ENCODE data around the gene ST6GALNAC3. TPM values are rescaled to one million over a fixed set of nuclear protein-coding genes. Genes with fewer than 3 reads are reported as not detected.
"Not testable (repeated sequence)": the region's sequence is repeated elsewhere in the genome, so short reads cannot be mapped to it uniquely, and the experiment has no call there.

Gene ST6GALNAC3
- total RNA-seq, 2 donors from 2014 or later = 0.87 TPM; not detected in 1

DNA sequence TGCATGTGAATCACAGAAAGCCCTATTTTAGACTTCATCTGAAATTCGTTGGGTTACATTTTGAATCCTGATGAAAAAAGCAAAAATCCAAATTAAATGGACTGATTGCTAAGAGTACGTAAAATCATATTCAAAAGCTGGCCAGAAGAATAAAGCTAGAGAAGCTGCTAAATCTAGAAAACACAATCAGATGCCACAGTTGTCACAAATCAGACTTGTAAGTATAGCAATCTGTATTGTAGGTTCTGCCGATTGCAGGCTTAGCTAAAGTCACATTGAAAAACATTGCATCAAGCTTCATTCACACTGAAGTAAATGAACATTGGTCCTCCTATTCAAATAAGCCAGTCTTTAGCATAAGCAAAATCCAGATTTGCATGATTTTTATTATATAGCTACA lies 557.6 kb downstream of the ST6GALNAC3 start:
- H3K4me3 Mint-ChIP-seq = no peak overlapping the region
- no peaks in the 10 kb centered on the region for H3K27me3 Mint-ChIP-seq
- no peaks in the 10 kb centered on the region for H3K36me3 Mint-ChIP-seq (ENCODE audit: low read depth)
- H3K27ac Mint-ChIP-seq = no peak overlapping the region
- H3K9me3 ChIP-seq (ENCODE audit: control insufficient read depth, low read length, poor library complexity, severe bottlenecking) = no peaks in the 10 kb centered on the region
- DNase-seq = no peak
- no peak for ATAC-seq
- no peaks in the 10 kb centered on the region for H3K4me1 Mint-ChIP-seq

DNA sequence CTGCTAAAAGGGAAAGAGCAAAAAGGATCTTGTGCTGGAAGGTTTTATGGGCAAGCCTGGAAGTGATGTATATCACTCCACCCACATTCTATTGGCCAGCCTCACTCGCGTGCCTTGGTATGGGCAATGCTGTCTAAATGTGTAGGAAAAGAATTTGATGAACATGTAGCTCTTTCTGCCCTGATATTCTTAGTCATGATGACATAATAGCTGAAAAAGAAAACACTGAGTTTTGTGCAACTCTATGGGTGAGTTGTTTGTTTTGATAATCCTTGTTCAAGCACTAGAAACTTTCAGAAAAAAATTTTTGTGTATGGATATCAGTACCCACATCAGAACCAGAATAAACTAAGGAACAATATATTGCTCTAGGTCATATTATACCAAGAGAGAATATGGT lies 561.2 kb downstream of the ST6GALNAC3 start:
- Mint-ChIP-seq H3K27me3 (no peaks in the 10 kb centered on the region), H3K27ac (no peak overlapping the region), H3K4me1 (no peaks in the 10 kb centered on the region), H3K4me3 (no peak overlapping the region), H3K36me3 (ENCODE audit: low read depth) (no peaks in the 10 kb centered on the region)
- no peaks in the 10 kb centered on the region for H3K9me3 ChIP-seq (ENCODE audit: control insufficient read depth, low read length, poor library complexity, severe bottlenecking)
- DNase-seq (no peak), ATAC-seq (no peak)

DNA sequence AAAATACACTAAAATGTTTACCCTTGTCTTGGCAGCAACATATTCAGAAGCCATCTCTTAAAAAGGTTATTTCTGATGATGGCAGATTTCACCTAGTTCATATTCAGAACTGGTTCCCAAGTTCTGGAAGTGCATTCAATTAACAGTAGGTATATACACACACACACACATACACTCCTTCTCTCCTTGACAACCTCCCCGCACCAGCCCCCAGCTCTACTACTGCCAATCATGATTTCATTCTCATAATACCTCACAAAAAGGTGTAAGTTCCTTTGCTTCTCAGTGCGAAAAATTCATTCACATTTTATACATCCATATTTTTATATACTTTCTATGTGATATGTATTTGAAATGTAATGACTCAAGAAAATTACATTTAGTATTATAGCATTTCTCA lies 564.6 kb downstream of the ST6GALNAC3 start:
- Mint-ChIP-seq H3K27ac (no peak overlapping the region), H3K4me1 (no peaks in the 10 kb centered on the region), H3K27me3 (no peaks in the 10 kb centered on the region), H3K36me3 (ENCODE audit: low read depth) (no peaks in the 10 kb centered on the region), H3K4me3 (no peak overlapping the region)
- no peaks in the 10 kb centered on the region for H3K9me3 ChIP-seq (ENCODE audit: control insufficient read depth, low read length, poor library complexity, severe bottlenecking)
- DNase-seq (no peak), ATAC-seq (no peak)

DNA sequence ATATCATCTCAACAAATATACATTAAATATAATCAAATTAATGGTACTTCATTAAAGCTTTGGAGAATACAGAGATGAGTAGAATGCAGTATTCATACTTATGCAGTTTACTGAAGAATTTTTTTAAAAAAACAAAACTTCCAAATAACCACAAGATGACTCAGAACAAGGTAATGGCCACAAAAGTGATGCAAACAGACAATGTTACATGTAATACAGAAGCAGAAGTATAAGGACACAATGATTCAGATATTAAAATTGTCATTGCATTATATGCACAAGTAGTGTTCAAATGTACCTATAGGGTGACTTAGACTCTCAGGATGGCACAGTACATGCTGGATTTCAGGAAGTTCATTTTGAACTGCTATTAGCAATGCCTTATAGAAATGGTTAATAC lies 565.5 kb downstream of the ST6GALNAC3 start:
- H3K27ac Mint-ChIP-seq = no peak overlapping the region
- no peak for DNase-seq

DNA sequence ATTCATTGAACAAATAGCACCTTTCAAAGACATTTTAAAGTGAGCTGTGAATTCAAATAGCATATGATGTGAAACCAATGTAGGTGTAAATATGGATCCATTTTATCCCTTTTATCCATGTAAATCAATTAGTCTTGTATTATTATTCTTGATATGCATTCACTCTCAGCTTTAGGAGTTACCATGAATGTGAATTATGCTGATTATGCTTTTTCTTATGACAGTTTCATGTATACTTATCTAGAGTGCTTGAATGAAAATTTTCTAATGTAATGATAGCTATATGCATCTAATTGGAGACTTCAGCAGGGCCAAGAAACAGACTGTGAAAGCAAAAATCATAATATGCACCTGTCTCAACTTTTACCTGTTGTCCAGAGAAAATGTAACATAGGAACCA lies 566.2 kb downstream of the ST6GALNAC3 start:
- Mint-ChIP-seq H3K27me3 (no peaks in the 10 kb centered on the region), H3K36me3 (ENCODE audit: low read depth) (no peaks in the 10 kb centered on the region), H3K4me3 (no peak overlapping the region), H3K27ac (no peak overlapping the region), H3K4me1 (no peaks in the 10 kb centered on the region)
- DNase-seq = no peak
- H3K9me3 ChIP-seq (ENCODE audit: control insufficient read depth, low read length, poor library complexity, severe bottlenecking) = no peaks in the 10 kb centered on the region
- no peak for ATAC-seq

More for the DNA sequence above, 565.5 kb downstream of the ST6GALNAC3 start:
- ATAC-seq = no peak
- Mint-ChIP-seq H3K36me3 (ENCODE audit: low read depth) (no peaks in the 10 kb centered on the region), H3K27me3 (no peaks in the 10 kb centered on the region), H3K4me3 (no peak overlapping the region), H3K4me1 (no peaks in the 10 kb centered on the region)
- H3K9me3 ChIP-seq (ENCODE audit: control insufficient read depth, low read length, poor library complexity, severe bottlenecking) = no peaks in the 10 kb centered on the region

DNA sequence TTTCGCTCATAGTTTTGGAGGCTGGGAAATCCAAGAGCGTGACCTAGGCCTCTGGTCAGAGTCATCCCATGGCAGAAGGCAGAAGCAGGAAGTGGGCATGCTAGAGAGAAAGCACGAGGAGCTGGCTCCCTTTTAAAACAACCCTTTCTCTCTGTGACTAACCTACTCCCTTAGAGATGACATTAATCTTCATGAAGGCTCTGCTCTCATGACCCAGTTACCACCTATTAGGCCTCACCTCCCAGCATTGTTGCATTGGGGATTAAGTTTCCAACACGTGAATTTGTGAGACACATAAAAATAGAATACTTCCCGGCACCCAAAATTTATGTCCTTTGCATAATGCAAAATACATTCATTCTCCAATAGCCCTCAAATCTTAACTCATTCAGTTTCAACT lies 569.6 kb downstream of the ST6GALNAC3 start:
- H3K9me3 ChIP-seq (ENCODE audit: control insufficient read depth, low read length, poor library complexity, severe bottlenecking) = no peaks in the 10 kb centered on the region
- H3K27ac Mint-ChIP-seq = no peak overlapping the region
- H3K4me3 Mint-ChIP-seq = no peak overlapping the region
- DNase-seq (no peak), ATAC-seq (no peak)
- H3K36me3 Mint-ChIP-seq (ENCODE audit: low read depth) = no peaks in the 10 kb centered on the region
- H3K4me1 Mint-ChIP-seq = no peaks in the 10 kb centered on the region
- no peaks in the 10 kb centered on the region for H3K27me3 Mint-ChIP-seq

DNA sequence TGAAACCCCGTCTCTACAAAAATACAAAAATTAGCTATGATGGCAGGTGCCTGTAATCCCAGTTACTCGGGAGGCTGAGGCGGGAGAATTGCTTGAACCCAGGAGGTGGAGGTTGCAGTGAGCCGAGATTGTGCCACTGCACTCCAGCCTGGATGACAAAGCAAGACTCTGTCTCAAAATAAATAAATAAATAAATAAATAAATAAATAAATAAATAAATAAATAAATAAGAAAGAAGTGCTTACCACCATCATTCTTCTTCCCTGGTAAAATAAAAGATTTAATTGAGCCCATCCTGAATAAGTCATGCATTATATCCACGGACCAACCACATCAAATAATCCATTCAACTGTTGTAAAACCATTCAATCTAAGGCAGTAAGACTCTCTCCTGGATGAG lies 578.3 kb downstream of the ST6GALNAC3 start:
- not testable (repeated sequence) for DNase-seq; H3K4me3 Mint-ChIP-seq; ATAC-seq; H3K27me3 Mint-ChIP-seq; H3K27ac Mint-ChIP-seq; H3K9me3 ChIP-seq (ENCODE audit: control insufficient read depth, low read length, poor library complexity, severe bottlenecking); H3K4me1 Mint-ChIP-seq; H3K36me3 Mint-ChIP-seq (ENCODE audit: low read depth)

DNA sequence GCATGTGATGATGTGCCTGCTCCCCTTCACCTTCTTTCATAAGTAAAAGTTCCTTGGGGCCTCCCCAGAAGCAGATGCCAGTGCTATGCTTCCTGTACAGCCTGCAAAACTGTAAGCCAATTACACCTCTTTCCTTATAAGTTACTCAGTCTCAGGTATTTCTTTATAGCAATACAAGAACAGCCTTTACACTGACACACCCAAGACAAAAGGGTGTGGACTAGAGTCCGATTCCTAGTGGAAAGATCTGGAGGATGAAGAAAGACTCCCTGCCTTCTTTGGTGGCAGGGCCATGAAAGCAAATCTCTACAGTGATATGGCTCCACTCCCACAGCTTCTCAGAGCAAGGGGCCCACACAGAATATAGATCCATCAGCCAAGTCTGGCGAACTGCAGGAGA lies 583.1 kb downstream of the ST6GALNAC3 start:
- H3K9me3 ChIP-seq (ENCODE audit: control insufficient read depth, low read length, poor library complexity, severe bottlenecking) = no peaks in the 10 kb centered on the region
- no peak for ATAC-seq
- Mint-ChIP-seq H3K36me3 (ENCODE audit: low read depth) (no peaks in the 10 kb centered on the region), H3K27ac (no peak overlapping the region), H3K4me3 (no peak overlapping the region), H3K27me3 (no peaks in the 10 kb centered on the region), H3K4me1 (no peaks in the 10 kb centered on the region)
- DNase-seq = no peak

DNA sequence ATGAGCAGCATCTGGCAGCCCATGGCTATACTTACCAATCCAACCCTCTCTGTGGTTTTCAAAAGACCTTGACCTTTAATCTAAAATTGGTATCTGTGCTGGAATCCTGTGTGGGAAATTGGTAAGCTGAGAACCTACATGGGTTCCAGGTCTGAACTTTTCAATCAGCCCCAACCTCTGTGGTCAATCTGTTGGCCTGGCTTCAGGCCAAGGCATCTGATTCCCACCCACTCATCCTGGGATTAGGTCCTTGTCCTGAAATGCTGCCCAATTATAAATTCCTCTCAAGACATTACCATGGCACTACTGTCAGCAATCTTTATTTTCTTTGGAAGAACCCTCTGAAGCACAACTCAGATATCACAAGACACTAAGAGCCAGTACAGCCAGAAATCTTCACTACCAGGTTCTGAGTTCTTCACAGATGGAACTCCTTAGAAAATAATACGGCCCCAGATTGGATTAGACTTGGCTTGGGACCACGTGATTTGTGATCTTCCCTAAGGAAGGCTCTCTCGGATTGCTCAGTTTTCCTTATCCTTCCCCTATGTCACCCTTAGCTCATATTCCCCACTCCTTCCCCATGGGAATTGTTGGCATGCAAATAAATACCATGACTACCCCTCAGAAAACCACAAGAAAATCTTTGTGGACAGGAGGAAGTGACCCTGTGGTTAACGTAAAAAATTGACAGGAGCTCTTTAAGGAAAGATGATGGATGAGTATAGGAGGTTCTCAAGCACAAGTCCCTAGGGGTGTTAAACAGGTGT lies 584.8 kb downstream of the ST6GALNAC3 start:
- Mint-ChIP-seq H3K4me1 (no peaks in the 10 kb centered on the region), H3K36me3 (ENCODE audit: low read depth) (no peaks in the 10 kb centered on the region), H3K27me3 (no peaks in the 10 kb centered on the region), H3K27ac (no peak overlapping the region), H3K4me3 (no peak overlapping the region)
- DNase-seq = no peak
- ATAC-seq = no peak
- H3K9me3 ChIP-seq (ENCODE audit: control insufficient read depth, low read length, poor library complexity, severe bottlenecking) = no peaks in the 10 kb centered on the region

DNA sequence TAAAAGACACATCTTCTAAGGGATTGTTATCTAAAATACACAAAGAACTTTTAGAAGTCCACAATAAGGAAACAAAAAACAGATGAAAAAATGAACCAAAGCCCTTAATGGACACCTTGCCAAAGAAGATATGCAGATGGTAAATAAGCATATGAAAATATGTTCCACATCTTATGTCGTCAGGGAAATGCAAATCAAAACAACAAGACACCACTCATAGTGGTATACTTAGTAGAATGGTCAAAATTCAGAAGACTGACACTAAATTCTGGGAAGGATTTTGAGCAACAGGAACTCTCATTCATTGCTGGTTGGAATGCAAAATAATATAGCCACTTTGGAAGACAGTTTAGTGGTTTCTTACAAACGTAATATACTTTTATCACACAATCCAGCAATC lies 587.0 kb downstream of the ST6GALNAC3 start:
- Mint-ChIP-seq H3K27ac (no peak overlapping the region), H3K4me1 (no peaks in the 10 kb centered on the region), H3K36me3 (ENCODE audit: low read depth) (no peaks in the 10 kb centered on the region), H3K27me3 (no peaks in the 10 kb centered on the region), H3K4me3 (no peak overlapping the region)
- H3K9me3 ChIP-seq (ENCODE audit: control insufficient read depth, low read length, poor library complexity, severe bottlenecking) = no peaks in the 10 kb centered on the region
- no peak for ATAC-seq
- no peak for DNase-seq

DNA sequence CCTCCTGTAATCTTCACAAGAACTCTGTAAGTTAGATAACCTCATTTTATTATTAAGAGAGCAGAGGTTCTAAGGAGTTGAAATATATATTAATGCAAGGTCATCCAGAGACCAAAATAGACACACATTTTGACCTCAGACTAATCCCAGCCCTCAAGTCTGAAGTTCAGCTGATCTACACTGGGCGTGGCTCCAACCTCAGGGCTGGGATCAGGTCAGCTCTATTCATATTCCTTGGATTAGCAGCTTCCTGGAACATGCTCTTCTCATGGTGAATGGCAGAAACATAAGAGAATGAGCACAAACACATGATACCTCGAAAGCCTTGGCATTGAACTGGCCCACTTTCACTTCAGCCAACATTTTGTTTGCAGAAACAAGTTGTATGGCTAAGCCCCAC lies 592.0 kb downstream of the ST6GALNAC3 start:
- H3K27me3 Mint-ChIP-seq = no peaks in the 10 kb centered on the region
- no peaks in the 10 kb centered on the region for H3K4me1 Mint-ChIP-seq
- no peak overlapping the region for H3K4me3 Mint-ChIP-seq
- no peaks in the 10 kb centered on the region for H3K9me3 ChIP-seq (ENCODE audit: control insufficient read depth, low read length, poor library complexity, severe bottlenecking)
- DNase-seq = no peak
- H3K27ac Mint-ChIP-seq = no peak overlapping the region
- no peaks in the 10 kb centered on the region for H3K36me3 Mint-ChIP-seq (ENCODE audit: low read depth)
- ATAC-seq = no peak

DNA sequence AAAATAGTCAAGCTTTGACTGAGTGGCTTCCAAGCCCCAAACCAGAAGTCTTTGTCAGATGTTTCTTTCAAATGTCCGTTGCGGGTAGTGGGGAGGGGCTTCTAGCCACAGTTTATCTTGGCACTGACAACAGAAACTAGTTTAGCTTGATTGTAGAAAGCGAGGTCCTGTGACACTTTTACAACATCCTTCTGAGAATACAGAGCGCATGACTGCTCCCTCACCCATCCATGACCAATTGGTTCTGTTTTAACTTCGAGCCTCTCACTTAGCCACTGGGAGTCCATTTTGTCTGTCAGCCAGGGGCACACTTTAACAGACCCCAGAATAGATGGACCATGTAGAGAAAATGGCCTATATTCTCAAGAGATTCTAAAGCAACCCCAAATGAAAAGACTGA lies 593.5 kb downstream of the ST6GALNAC3 start:
- no peak for ATAC-seq
- Mint-ChIP-seq H3K4me3 (no peak overlapping the region), H3K27ac (no peak overlapping the region), H3K4me1 (no peaks in the 10 kb centered on the region), H3K27me3 (no peaks in the 10 kb centered on the region), H3K36me3 (ENCODE audit: low read depth) (no peaks in the 10 kb centered on the region)
- no peaks in the 10 kb centered on the region for H3K9me3 ChIP-seq (ENCODE audit: control insufficient read depth, low read length, poor library complexity, severe bottlenecking)
- DNase-seq = no peak

DNA sequence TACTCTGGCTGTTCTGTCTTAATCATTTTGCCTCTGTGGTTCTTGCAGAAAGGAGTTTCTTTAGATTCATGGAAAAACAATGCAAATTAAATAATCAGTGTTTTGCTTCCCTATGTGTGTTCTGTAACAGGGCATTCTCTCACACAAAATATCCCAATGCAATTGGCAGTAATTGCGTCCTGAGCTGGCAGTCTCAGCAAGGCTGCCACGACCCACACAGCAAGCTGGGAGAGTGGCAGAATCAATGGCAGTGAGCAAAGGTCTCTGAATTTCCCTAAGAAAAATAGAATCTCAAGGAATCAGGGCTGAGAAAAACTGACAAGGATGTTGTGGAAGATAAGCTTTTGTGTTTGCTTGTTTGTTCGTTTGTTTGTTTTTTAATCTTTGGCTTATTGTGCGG lies 594.6 kb downstream of the ST6GALNAC3 start:
- H3K4me3 Mint-ChIP-seq = no peak overlapping the region
- H3K27me3 Mint-ChIP-seq = no peaks in the 10 kb centered on the region
- ATAC-seq (no peak), DNase-seq (no peak)
- no peak overlapping the region for H3K27ac Mint-ChIP-seq
- H3K9me3 ChIP-seq (ENCODE audit: control insufficient read depth, low read length, poor library complexity, severe bottlenecking) = no peaks in the 10 kb centered on the region
- no peaks in the 10 kb centered on the region for H3K4me1 Mint-ChIP-seq
- H3K36me3 Mint-ChIP-seq (ENCODE audit: low read depth) = no peaks in the 10 kb centered on the region

DNA sequence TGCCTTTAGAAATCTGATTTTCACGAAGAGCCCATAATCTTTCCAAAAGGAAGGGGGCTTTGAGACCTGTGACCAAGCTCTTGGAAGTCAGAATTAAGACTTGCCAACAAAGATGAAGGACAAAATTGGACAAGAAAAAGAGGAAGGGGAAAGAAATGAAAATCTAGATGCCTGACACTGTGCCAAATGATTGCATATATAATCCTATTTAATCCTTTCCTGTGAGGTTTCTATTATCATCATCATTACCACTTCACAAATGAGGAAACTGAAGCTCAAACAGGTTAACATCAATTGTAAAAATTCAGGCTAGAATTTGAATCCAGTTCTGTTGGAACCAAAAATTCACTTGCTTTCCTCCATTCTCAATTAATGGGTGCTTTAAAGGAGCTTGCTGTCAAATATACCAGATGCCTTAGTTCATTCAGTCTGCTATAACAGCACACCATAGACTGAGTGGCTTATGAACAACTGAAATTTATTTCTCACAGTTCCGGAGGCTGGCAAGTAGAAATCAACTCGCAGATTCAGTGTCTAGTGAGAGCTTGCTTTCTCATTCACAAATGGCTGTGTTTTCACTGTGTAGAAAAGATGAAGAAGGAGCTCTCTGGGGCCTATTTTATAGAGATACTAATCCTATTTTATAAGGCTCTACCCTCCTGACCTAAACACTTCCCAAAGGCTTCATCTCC lies 595.2 kb downstream of the ST6GALNAC3 start:
- no peaks in the 10 kb centered on the region for H3K9me3 ChIP-seq (ENCODE audit: control insufficient read depth, low read length, poor library complexity, severe bottlenecking)
- Mint-ChIP-seq H3K27ac (no peak overlapping the region), H3K4me1 (no peaks in the 10 kb centered on the region), H3K36me3 (ENCODE audit: low read depth) (no peaks in the 10 kb centered on the region), H3K4me3 (no peak overlapping the region), H3K27me3 (no peaks in the 10 kb centered on the region)
- DNase-seq (no peak), ATAC-seq (no peak)

All from T-helper 17 cell (primary cell).